IMR-90 (cell line): ENCODE results near the gene EMID1. TPM values are rescaled to one million over a fixed set of nuclear protein-coding genes. Genes with fewer than 3 reads are reported as not detected.

Experiments
- ATAC-seq: fragments of 200-7000 bp; cut with Tn5 transposase; 2 replicates; pipeline ENCODE4 v1.9.1; 2020; ENCODE audit warnings: low read depth, mild to moderate bottlenecking, moderate library complexity
- BruUV-seq: library from RNA; stranded (reverse); fragments of 400-500 nt; replicated peaks from 2 replicates; lab custom pipeline; 2021; lab: Mats Ljungman, UMichigan
- CTCF ChIA-PET: fragments of 300-600 bp; formaldehyde crosslinking; extraction: SDS; loops from one replicate; lab custom pipeline; 2021; ENCODE audit warnings: antibody characterized with exemption; lab: Yijun Ruan, JAX
- POLR2A ChIA-PET: fragments of 300-600 bp; sonication (Branson Sonifier 250); formaldehyde crosslinking; loops from one replicate; lab custom pipeline; 2022; ENCODE audit warnings: antibody characterized with exemption; ENCODE audit not compliant: unreplicated experiment; lab: Charles Lee
- DNase-seq: peaks from one replicate; pipeline ENCODE4 v3.0.0; 2013
- H2AFZ ChIP-seq: replicated peaks from 2 replicates; pipeline ENCODE3; 2013; ENCODE audit warnings: low read length, mild to moderate bottlenecking; ENCODE audit not compliant: poor library complexity
- H2AK5ac ChIP-seq: 2 replicates; pipeline ENCODE4 v1.6.1; 2013; ENCODE audit warnings: low read depth, low read length, inconsistent platforms
- H2AK9ac ChIP-seq: replicated peaks from 2 replicates; pipeline ENCODE3; 2013; ENCODE audit warnings: mild to moderate bottlenecking, low read depth, low read length, moderate library complexity; ENCODE audit not compliant: poor library complexity
- H2BK120ac ChIP-seq: 2 replicates; pipeline ENCODE4 v1.6.1; 2013; ENCODE audit warnings: low read depth, low read length, inconsistent platforms
- H2BK15ac ChIP-seq: 3 replicates; pipeline ENCODE4 v1.6.1; 2013; ENCODE audit warnings: low read depth, low read length, inconsistent platforms
- H2BK20ac ChIP-seq: 2 replicates; pipeline ENCODE4 v1.6.1; 2013; ENCODE audit warnings: low read depth, mild to moderate bottlenecking, inconsistent platforms, low read length, moderate library complexity
- H2BK5ac ChIP-seq: 2 replicates; pipeline ENCODE4 v1.6.1; 2013; ENCODE audit warnings: mild to moderate bottlenecking, low read depth, low read length, inconsistent platforms; ENCODE audit not compliant: poor library complexity, severe bottlenecking
- H3K14ac ChIP-seq: replicated peaks from 2 replicates; pipeline ENCODE4 v1.6.1; 2013; ENCODE audit warnings: low read depth, low read length, inconsistent platforms
- H3K18ac ChIP-seq: 2 replicates; pipeline ENCODE4 v1.6.1; 2013; ENCODE audit warnings: low read depth, low read length, control low read depth
- H3K23ac ChIP-seq: 2 replicates; pipeline ENCODE4 v1.6.1; 2013; ENCODE audit warnings: low read depth, low read length, inconsistent platforms
- H3K27ac ChIP-seq: 2 replicates; pipeline ENCODE4 v1.5.1; 2013; ENCODE audit warnings: mild to moderate bottlenecking, control low read depth, low read length; ENCODE audit not compliant: insufficient read depth
- H3K27me3 ChIP-seq: 2 replicates; pipeline ENCODE4 v1.6.1; 2013; ENCODE audit warnings: low read length; ENCODE audit not compliant: control insufficient read depth, insufficient read depth
- H3K36me3 ChIP-seq: 2 replicates; pipeline ENCODE4 v1.6.1; 2013; ENCODE audit warnings: low read length, mixed read lengths; ENCODE audit not compliant: control insufficient read depth, insufficient read depth
- H3K4ac ChIP-seq: 2 replicates; pipeline ENCODE4 v1.6.1; 2013; ENCODE audit warnings: low read depth, low read length, inconsistent platforms
- H3K4me1 ChIP-seq: 2 replicates; pipeline ENCODE4 v1.6.1; 2013; ENCODE audit warnings: low read length, mixed read lengths; ENCODE audit not compliant: control insufficient read depth, insufficient read depth
- H3K4me2 ChIP-seq: 2 replicates; pipeline ENCODE4 v1.6.1; 2013; ENCODE audit warnings: low read depth, mild to moderate bottlenecking, control low read depth, low read length, moderate library complexity
- H3K4me3 ChIP-seq: 2 replicates; pipeline ENCODE4 v1.5.1; 2013; ENCODE audit warnings: low read depth, mild to moderate bottlenecking, control low read depth, low read length, moderate library complexity; ENCODE audit not compliant: insufficient read depth
- H3K56ac ChIP-seq: 2 replicates; pipeline ENCODE4 v1.6.1; 2013; ENCODE audit warnings: low read length, inconsistent platforms; ENCODE audit not compliant: insufficient read depth; ENCODE audit errors: extremely low read depth
- H3K79me1 ChIP-seq, 2 experiments: 2 replicates each; pipeline ENCODE4 v1.6.1; 2013; ENCODE audit warnings: low read length in 2 of 2, inconsistent platforms in 1 of 2, low read depth in 1 of 2
- H3K9ac ChIP-seq: 2 replicates; pipeline ENCODE4 v1.6.1; 2013; ENCODE audit warnings: low read depth, low read length, control low read depth
- H3K9me1 ChIP-seq: 2 replicates; pipeline ENCODE4 v1.6.1; 2013; ENCODE audit warnings: low read length, inconsistent platforms; ENCODE audit not compliant: insufficient read depth
- H3K9me3 ChIP-seq: 2 replicates; pipeline ENCODE4 v1.6.1; 2013; ENCODE audit warnings: low read length; ENCODE audit not compliant: control insufficient read depth, insufficient read depth
- H4K20me1 ChIP-seq: 2 replicates; pipeline ENCODE4 v1.6.1; 2013; ENCODE audit warnings: low read length, inconsistent platforms; ENCODE audit not compliant: insufficient read depth
- H4K5ac ChIP-seq: 2 replicates; pipeline ENCODE4 v1.6.1; 2013; ENCODE audit warnings: mild to moderate bottlenecking, low read depth, low read length, control low read depth
- H4K8ac ChIP-seq, 2 experiments: 2 replicates each; pipeline ENCODE4 v1.6.1; 2013; ENCODE audit warnings: low read depth in 2 of 2, low read length in 2 of 2, control low read depth in 1 of 2, inconsistent platforms in 1 of 2
- H4K91ac ChIP-seq: 2 replicates; pipeline ENCODE4 v1.6.1; 2013; ENCODE audit warnings: low read depth, low read length, inconsistent platforms; ENCODE audit not compliant: insufficient read depth
- BHLHE40 ChIP-seq: fragments of 150-350 bp; IDR thresholded peaks from 2 replicates; pipeline ENCODE4 v1.6.1; 2016; ENCODE audit warnings: mild to moderate bottlenecking, low read depth, low read length
- CEBPB ChIP-seq: IDR thresholded peaks from 2 replicates; pipeline ENCODE4 v1.6.1; 2012; ENCODE audit warnings: low read depth, low read length, improper control_type of control experiment
- CHD1 ChIP-seq: IDR thresholded peaks from 2 replicates; pipeline ENCODE4 v1.6.1; 2012; ENCODE audit warnings: low read depth, low read length, improper control_type of control experiment
- FOS ChIP-seq: fragments of 150-350 bp; IDR thresholded peaks from 2 replicates; pipeline ENCODE4 v1.6.1; 2016; ENCODE audit warnings: low read depth, low read length
- MAFK ChIP-seq: IDR thresholded peaks from 2 replicates; pipeline ENCODE4 v1.6.1; 2012; ENCODE audit warnings: low read depth, low read length, improper control_type of control experiment
- MAZ ChIP-seq: IDR thresholded peaks from 2 replicates; pipeline ENCODE4 v1.6.1; 2012; ENCODE audit warnings: low read depth, mild to moderate bottlenecking, low read length, improper control_type of control experiment, moderate library complexity, borderline replicate concordance
- MXI1 ChIP-seq: IDR thresholded peaks from 2 replicates; pipeline ENCODE4 v1.6.1; 2012; ENCODE audit warnings: low read depth, mild to moderate bottlenecking, low read length, moderate library complexity, borderline replicate concordance
- NFE2L2 ChIP-seq: fragments of 150-350 bp; IDR thresholded peaks from 2 replicates; pipeline ENCODE4 v1.6.1; 2016; ENCODE audit warnings: low read depth, mild to moderate bottlenecking, low read length
- POLR2A ChIP-seq: IDR thresholded peaks from 2 replicates; pipeline ENCODE4 v1.6.1; 2012; ENCODE audit warnings: mild to moderate bottlenecking, low read depth, low read length
- RAD21 ChIP-seq: IDR thresholded peaks from 2 replicates; pipeline ENCODE4 v1.6.1; 2012; ENCODE audit warnings: low read length, improper control_type of control experiment
- SMC3 ChIP-seq: fragments of 150-350 bp; IDR thresholded peaks from 2 replicates; pipeline ENCODE4 v1.6.1; 2016; ENCODE audit warnings: low read depth, mild to moderate bottlenecking, antibody characterized with exemption, low read length, moderate library complexity
- WGBS, 2 experiments: methylation state at CpG; one replicate each; pipeline versions ENCODE4 v1.1.5 to v1.1.7; 2013; ENCODE audit warnings: missing lambda C conversion rate in 2 of 2; ENCODE audit not compliant: insufficient read length in 1 of 2; ENCODE audit errors: extremely low coverage in 2 of 2; 5-methylcytosine and 5-hydroxymethylcytosine counted together
- dilution Hi-C: fragments of 300-500 bp; cut with HindIII; formaldehyde crosslinking; loops from one replicate; pipeline ENCODE4 v1.14.3; 2018; ENCODE audit warnings: low sequenced_read_pairs; ENCODE audit not compliant: unreplicated experiment
- in situ Hi-C: fragments of 300-500 bp; cut with MboI; formaldehyde crosslinking; loops from 3 replicates; pipeline ENCODE4 v1.14.3; 2019; ENCODE audit warnings: low sequenced_read_pairs, inconsistent platforms, mixed read lengths
- intact Hi-C: fragments of 100-400 bp; cut with micrococcal nuclease; formaldehyde crosslinking; loops from 2 replicates; pipeline ENCODE4 v1.10.0; 2022
- polyA plus RNA-seq, 3 experiments: library from polyadenylated mRNA; depleted of rRNA; stranded (reverse); fragments of >200 nt; gene quantifications; 2 replicates each; pipeline ENCODE4 v1.2.3, GENCODE V29; 2012; ENCODE audit warnings: low replicate concordance in 1 of 3
- total RNA-seq: library from RNA; depleted of rRNA; stranded (reverse); fragments of >200 nt; gene quantifications from 2 replicates; pipeline ENCODE4 v1.2.3, GENCODE V29; 2012
- TF ChIP-seq, protein P1 (sequence below): conservative IDR thresholded peaks from 2 replicates; pipeline ENCODE4 v1.5.1; 2012; ENCODE audit warnings: mild to moderate bottlenecking, low read depth, low read length, improper control_type of control experiment

The EMID1 gene
- total and polyA plus RNA-seq, 2 of the 4 experiments (the other 2 are of a cell fraction) = 0.54 to 1.3 TPM

DNA sequence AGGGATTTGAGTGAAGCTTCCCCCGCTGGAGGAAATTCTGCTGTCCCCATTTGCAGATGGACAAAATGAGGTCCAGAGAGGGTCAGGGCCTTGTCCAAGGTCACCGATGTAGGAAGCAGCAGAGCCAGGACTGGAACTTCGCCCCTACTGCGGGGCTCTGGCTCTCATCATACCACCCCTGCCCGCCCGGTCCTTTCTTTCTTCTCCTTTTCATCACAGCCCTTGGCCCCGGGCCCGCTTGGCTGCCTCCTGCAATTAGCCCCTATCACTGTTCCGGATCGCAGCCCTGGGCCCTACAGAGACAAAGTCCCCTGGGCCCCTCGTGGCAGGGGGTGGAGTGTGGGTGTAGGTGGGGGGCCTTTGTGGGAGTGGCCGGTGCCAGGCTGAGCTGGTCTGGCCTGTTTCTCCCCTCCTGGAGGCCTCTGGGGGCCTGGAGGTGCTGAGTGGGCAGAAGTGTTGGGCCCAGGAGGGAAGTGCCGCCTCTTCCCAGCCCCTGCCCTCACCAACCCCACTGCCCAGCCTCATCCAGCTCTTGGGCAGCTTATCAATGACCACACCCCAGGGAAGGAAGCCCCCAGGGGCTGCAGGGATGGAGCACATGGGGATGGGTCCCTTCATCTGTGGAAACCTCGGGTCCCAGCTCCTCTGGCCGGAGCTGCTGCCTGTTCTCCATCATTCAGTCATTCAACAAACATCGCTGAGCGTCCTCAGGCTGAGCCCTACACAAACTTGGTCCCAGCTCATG is 3.4 kb downstream of the EMID1 start (continued):
- TF ChIP-seq MAFK (no peak), MAZ (no peak), MXI1 (no peak)

DNA sequence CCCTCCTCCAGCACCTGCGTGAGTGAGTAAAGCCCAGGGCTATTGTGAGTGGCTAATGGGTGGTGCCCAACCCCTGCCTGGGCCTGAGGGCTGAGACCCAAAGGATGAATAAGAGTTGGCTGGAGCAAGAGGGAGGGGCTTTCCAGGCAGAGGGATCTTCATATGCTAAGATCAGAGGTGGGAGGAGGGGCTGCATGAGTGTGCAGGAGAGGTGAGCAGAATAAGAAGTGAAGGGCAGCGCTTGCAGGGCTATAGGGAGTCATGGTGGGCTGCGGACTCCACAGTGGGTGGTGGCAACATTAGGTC is 3.9 kb downstream of the EMID1 start:
- POLR2A ChIA-PET = no interaction called here
- in situ Hi-C loops = no loop called here
- CTCF ChIA-PET = no interaction called here

More for the DNA sequence above, 3.9 kb downstream of the EMID1 start:
- Histone ChIP-seq H3K4me1 (no peaks in the 10 kb centered on the region), H3K27ac (no peak overlapping the region), H3K27me3 (peaks cover 20% of the 10 kb centered on the region), H3K79me1 (no peaks in the 10 kb centered on the region), H2AFZ (no peak overlapping the region), H4K20me1 (no peaks in the 10 kb centered on the region; the same call in 1 of the 2 replicates), H3K56ac (no peak overlapping the region), H3K4me3 (no peak overlapping the region), H3K4ac (no peak overlapping the region), H3K14ac (no peak overlapping the region), H2BK20ac (no peak overlapping the region), H2BK120ac (no peak overlapping the region), H3K23ac (no peak overlapping the region), H3K9ac (no peak overlapping the region), H2BK15ac (no peak overlapping the region), H3K9me3 (no peaks in the 10 kb centered on the region), H3K9me1 (peaks cover 4% of the 10 kb centered on the region; the same call in 1 of the 2 replicates), H2BK5ac (no peak overlapping the region), H3K18ac (no peak overlapping the region), H3K4me2 (no peak overlapping the region), H4K91ac (no peak overlapping the region), H2AK9ac (no peak overlapping the region), H2AK5ac (no peak overlapping the region), H4K5ac (no peak overlapping the region), H4K8ac (no peak overlapping the region), H3K36me3 (no peaks in the 10 kb centered on the region)
- BruUV-seq = no TSS peak
- intact Hi-C loops (no loop called here), dilution Hi-C loops (no loop called here)
- no peak for DNase-seq
- WGBS, 2 experiments = 100% methylated on average over 2 of the region's 3 CpGs; no CpG with 5 or more reads in 1 of the 2 experiments
- TF ChIP-seq RAD21 (no peak), NFE2L2 (no peak), POLR2A (no peak), BHLHE40 (no peak), MAZ (no peak), FOS (no peak), CHD1 (no peak), SMC3 (no peak), CEBPB (no peak)
- TF ChIP-seq, protein P1, sequence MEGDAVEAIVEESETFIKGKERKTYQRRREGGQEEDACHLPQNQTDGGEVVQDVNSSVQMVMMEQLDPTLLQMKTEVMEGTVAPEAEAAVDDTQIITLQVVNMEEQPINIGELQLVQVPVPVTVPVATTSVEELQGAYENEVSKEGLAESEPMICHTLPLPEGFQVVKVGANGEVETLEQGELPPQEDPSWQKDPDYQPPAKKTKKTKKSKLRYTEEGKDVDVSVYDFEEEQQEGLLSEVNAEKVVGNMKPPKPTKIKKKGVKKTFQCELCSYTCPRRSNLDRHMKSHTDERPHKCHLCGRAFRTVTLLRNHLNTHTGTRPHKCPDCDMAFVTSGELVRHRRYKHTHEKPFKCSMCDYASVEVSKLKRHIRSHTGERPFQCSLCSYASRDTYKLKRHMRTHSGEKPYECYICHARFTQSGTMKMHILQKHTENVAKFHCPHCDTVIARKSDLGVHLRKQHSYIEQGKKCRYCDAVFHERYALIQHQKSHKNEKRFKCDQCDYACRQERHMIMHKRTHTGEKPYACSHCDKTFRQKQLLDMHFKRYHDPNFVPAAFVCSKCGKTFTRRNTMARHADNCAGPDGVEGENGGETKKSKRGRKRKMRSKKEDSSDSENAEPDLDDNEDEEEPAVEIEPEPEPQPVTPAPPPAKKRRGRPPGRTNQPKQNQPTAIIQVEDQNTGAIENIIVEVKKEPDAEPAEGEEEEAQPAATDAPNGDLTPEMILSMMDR = no peak
- no peak for ATAC-seq
